AG04450 (cell line): ENCODE results near the gene MSMO1. TPM values are rescaled to one million over a fixed set of nuclear protein-coding genes. Genes with fewer than 3 reads are reported as not detected.
"Not testable (repeated sequence)": the region's sequence is repeated elsewhere in the genome, so short reads cannot be mapped to it uniquely, and the experiment has no call there.

Source experiments
- CTCF ChIA-PET: fragments of 300-600, 350-600 bp; formaldehyde crosslinking; extraction: SDS; loops from one replicate; lab custom pipeline; 2022; ENCODE audit warnings: antibody characterized with exemption, inconsistent platforms; lab: Charles Lee
- POLR2A ChIA-PET: fragments of 350-600 bp; formaldehyde crosslinking; extraction: SDS; loops from one replicate; lab custom pipeline; 2021; ENCODE audit warnings: antibody characterized with exemption, inconsistent platforms; lab: Yijun Ruan, JAX
- DNase-seq: peaks from one replicate; pipeline ENCODE4 v3.0.0-alpha.2; 2011; ENCODE audit warnings: low read depth, low spot score
- H3K27ac ChIP-seq: one replicate; pipeline ENCODE4 v1.5.1; 2012; ENCODE audit warnings: low read depth, low read length, control low read depth
- H3K27me3 ChIP-seq: one replicate; pipeline ENCODE4 v1.6.0; 2012; ENCODE audit warnings: low read length; ENCODE audit not compliant: control insufficient read depth, insufficient read depth
- H3K4me3 ChIP-seq: 2 replicates; pipeline ENCODE4 v1.5.1; 2011; ENCODE audit warnings: mild to moderate bottlenecking, low read depth, low read length, control low read depth
- H3K9me3 ChIP-seq: 2 replicates; pipeline ENCODE4 v1.5.1; 2012; ENCODE audit warnings: low read length; ENCODE audit not compliant: control insufficient read depth, insufficient read depth
- CTCF ChIP-seq: IDR thresholded peaks from 2 replicates; pipeline ENCODE4 v1.5.1; 2011; ENCODE audit warnings: low read depth, low read length, control low read depth, inconsistent platforms
- polyA minus RNA-seq: library from RNA; depleted of rRNA, polyadenylated mRNA; stranded (reverse); fragments of >200 nt; gene quantifications from 2 replicates; pipeline ENCODE4 v1.2.3, GENCODE V29; 2011; rRNA and poly(A)+ RNA removed
- polyA plus RNA-seq: library from polyadenylated mRNA; depleted of rRNA; stranded (reverse); fragments of >200 nt; gene quantifications from 2 replicates; pipeline ENCODE4 v1.2.3, GENCODE V29; 2011; rRNA removed

MSMO1 gene
- polyA plus RNA-seq, result 43.0 and 53.0 TPM in 2 replicates
- polyA minus RNA-seq, result 12.9 and 19.9 TPM in 2 replicates

GRCh38 chr4:165327211-165328100 is at the start of gene MSMO1:
Gene MSMO1 (plus strand): TSS chr4:165327669. CDS start chr4:165333371, 5,702 bp downstream.
- H3K27me3 ChIP-seq, result no peaks in the 10 kb centered on the region
- peaks cover 5% of the 10 kb centered on the region for H3K9me3 ChIP-seq
- ChIA-PET CTCF (interaction anchor here (0.5 to 2.3 kb wide), 8 partner anchors 11 to 215 kb away, joined by 3 to 10 read pairs (median 3); partner anchors contain the start of genes CPE and TMEM192), POLR2A (interaction anchor here (0.9 kb wide), 1 partner anchor 26 kb away, joined by 3 read pairs; no protein-coding TSS in a partner anchor)
- peak within 1 kb of the TSS; percentile 96 for H3K4me3 ChIP-seq
- peak within 1 kb of the TSS; percentile 87 for H3K27ac ChIP-seq
- TF ChIP-seq CTCF, result no peak
- DNase-seq, result peak; percentile 96

GRCh38 chr4:165279531-165279930 is 47.9 kb upstream of the MSMO1 start:
- H3K27ac ChIP-seq, DNase-seq, CTCF ChIA-PET, H3K27me3 ChIP-seq, POLR2A ChIA-PET, H3K9me3 ChIP-seq, H3K4me3 ChIP-seq: not testable (repeated sequence)

- H3K9me3 ChIP-seq, H3K27ac ChIP-seq, CTCF ChIA-PET, H3K4me3 ChIP-seq, DNase-seq, POLR2A ChIA-PET, H3K27me3 ChIP-seq: not testable (repeated sequence)
Measured at GRCh38 chr4:165284697-165285096, 42.8 kb upstream of the MSMO1 start.

- H3K4me3 ChIP-seq, POLR2A ChIA-PET, H3K27me3 ChIP-seq, H3K27ac ChIP-seq, DNase-seq, CTCF ChIA-PET, H3K9me3 ChIP-seq: not testable (repeated sequence)
Measured at GRCh38 chr4:165286619-165287340, 40.7 kb upstream of the MSMO1 start.

GRCh38 chr4:165288226-165288625 is 39.2 kb upstream of the MSMO1 start:
- Histone ChIP-seq H3K4me3 (no peak overlapping the region), H3K27ac (no peak overlapping the region), H3K9me3 (no peaks in the 10 kb centered on the region), H3K27me3 (no peaks in the 10 kb centered on the region)
- no peak for DNase-seq
- TF ChIP-seq CTCF, result no peak
- CTCF ChIA-PET, result interaction anchor here (0.6 kb wide), 1 partner anchor 157 kb away, joined by 3 read pairs; no protein-coding TSS in a partner anchor
- POLR2A ChIA-PET, result interaction anchor here (1.2 kb wide), 1 partner anchor 175 kb away, joined by 3 read pairs; the partner anchor contains the start of gene TMEM192
